K562 treated with DMSO at 1 percent for 12 hours (cell line): Measurements from ENCODE around the gene PGAP2. TPM values are rescaled to one million over a fixed set of nuclear protein-coding genes. Genes with fewer than 3 reads are reported as not detected.

Experiments used
- total RNA-seq: library from RNA; unstranded; fragments of 300-600 nt; gene quantifications from 2 replicates; pipeline ENCODE4 v1.2.3, GENCODE V29; 2022; ENCODE audit not compliant: insufficient read depth

The PGAP2 gene
- total RNA-seq, result 29.7 and 32.5 TPM in 2 replicates

GRCh38 chr11:3807909-3808860 lies at the start of gene PGAP2:
TSS of gene PGAP2 (plus strand) at chr11:3808560. CDS start at chr11:3811260, 2,700 bp downstream.

GRCh38 chr11:3797329-3798090 lies 10.8 kb upstream of the PGAP2 start, which contains the start of gene NUP98:
TSS of gene NUP98 (minus strand) at chr11:3797554. CDS start at chr11:3782117, 15,437 bp downstream.

GRCh38 chr11:3840870-3841425 lies 32.6 kb downstream of the PGAP2 start, which contains the start of gene RHOG:
TSS of gene RHOG (minus strand) at chr11:3840959. CDS start at chr11:3828138, 12,821 bp downstream.

GRCh38 chr11:3854977-3855807 lies 46.8 kb downstream of the PGAP2 start, which contains the start of gene STIM1:
TSS of gene STIM1 (plus strand) at chr11:3855664. CDS start at chr11:3856271, 607 bp downstream.

Other genes with a start within 250 kb of the PGAP2 start
- gene ART5, start 166.6 kb upstream of the PGAP2 start, total RNA-seq, result not detected in 2 replicates
- not detected in 2 replicates for gene ART1, start 163.4 kb upstream of the PGAP2 start, total RNA-seq
- 3.0 TPM in 2 replicates for gene CHRNA10, start 137.2 kb upstream of the PGAP2 start, total RNA-seq
- 32.5 and 93.1 TPM in 2 replicates for gene NUP98, start 11.0 kb upstream of the PGAP2 start, total RNA-seq
- gene RHOG, start 32.4 kb downstream of the PGAP2 start, total RNA-seq, result 174 and 175 TPM in 2 replicates
- 27.7 and 59.5 TPM in 2 replicates for gene STIM1, start 47.1 kb downstream of the PGAP2 start, total RNA-seq